GM12878 (cell line): Measurements from ENCODE around the gene MSANTD4. TPM values are rescaled to one million over a fixed set of nuclear protein-coding genes. Genes with fewer than 3 reads are reported as not detected.

ENCODE experiments used
- ATAC-seq: fragments of 200-7000 bp; cut with Tn5 transposase; 3 replicates; pipeline ENCODE4 v1.9.1; 2020; ENCODE audit warnings: mild to moderate bottlenecking, moderate library complexity
- BruUV-seq: library from RNA; stranded (reverse); fragments of 400-500 nt; replicated peaks from 2 replicates; lab custom pipeline; 2021; lab: Mats Ljungman, UMichigan
- CTCF ChIA-PET: fragments of 300-600 bp; sonication (Branson Sonifier 250); formaldehyde crosslinking; extraction: SDS; loops from one replicate; lab custom pipeline; 2021; ENCODE audit warnings: inconsistent platforms; lab: Yijun Ruan, JAX
- POLR2A ChIA-PET: fragments of 350-600 bp; formaldehyde crosslinking; extraction: SDS; loops from one replicate; lab custom pipeline; 2021; ENCODE audit warnings: inconsistent platforms; lab: Charles Lee
- RAD21 ChIA-PET: fragments of 300-600 bp; sonication (Branson Sonifier 250); formaldehyde crosslinking; loops from one replicate; lab custom pipeline; 2023; ENCODE audit warnings: antibody characterized with exemption; ENCODE audit not compliant: unreplicated experiment; lab: Charles Lee
- SMC1A ChIA-PET: fragments of 300-600 bp; sonication (Branson Sonifier 250); formaldehyde crosslinking; loops from one replicate; lab custom pipeline; 2023; ENCODE audit not compliant: unreplicated experiment, uncharacterized antibody; lab: Charles Lee
- DNase-seq: peaks from one replicate; pipeline ENCODE4 v3.0.0-alpha.2; 2011; ENCODE audit warnings: low read depth, low spot score
- FAIRE-seq: peaks from 3 replicates; lab custom pipeline; 2011; peaks lifted over from hg19 to GRCh38; lab: Jason Lieb, UNC
- H2AFZ ChIP-seq: 2 replicates; pipeline ENCODE4 v1.6.0; 2011; ENCODE audit warnings: low read depth, low read length, control low read depth; ENCODE audit not compliant: control insufficient read depth
- H3K27ac ChIP-seq: 2 replicates; pipeline ENCODE4 v1.5.1; 2011; ENCODE audit warnings: control low read depth; ENCODE audit not compliant: control insufficient read depth, insufficient read depth
- H3K27me3 ChIP-seq, 2 experiments: replicated peaks in 1 of 2; 2 replicates each; pipeline versions ENCODE4 v1.6.0 to v1.6.1; 2011; ENCODE audit warnings: low read length in 1 of 2; ENCODE audit not compliant: control insufficient read depth in 2 of 2, insufficient read depth in 2 of 2
- H3K36me3 ChIP-seq, 2 experiments: 2 replicates each; pipeline ENCODE4 v1.5.1; 2011; ENCODE audit warnings: low read length in 1 of 2; ENCODE audit not compliant: control insufficient read depth in 2 of 2, insufficient read depth in 2 of 2
- H3K4me1 ChIP-seq: 2 replicates; pipeline ENCODE4 v1.6.1; 2011; ENCODE audit warnings: mild to moderate bottlenecking, low read length, moderate library complexity, mixed read lengths; ENCODE audit not compliant: control insufficient read depth, insufficient read depth
- H3K4me2 ChIP-seq: 2 replicates; pipeline ENCODE4 v1.6.0; 2011; ENCODE audit warnings: control low read depth; ENCODE audit not compliant: control insufficient read depth, insufficient read depth
- H3K4me3 ChIP-seq: fragments of 200-600 bp; sonication (generic); 2 replicates; pipeline ENCODE4 v1.5.1; 2016
- H3K79me2 ChIP-seq: 2 replicates; pipeline ENCODE4 v1.6.0; 2011; ENCODE audit warnings: low read length; ENCODE audit not compliant: control insufficient read depth, insufficient read depth
- H3K9ac ChIP-seq: 2 replicates; pipeline ENCODE4 v1.8.0; 2011; ENCODE audit warnings: low read length, control low read depth, mixed read lengths; ENCODE audit not compliant: control insufficient read depth, insufficient read depth
- H3K9me3 ChIP-seq: replicated peaks from 3 replicates; pipeline ENCODE4 v1.5.1; 2011; ENCODE audit warnings: mild to moderate bottlenecking, low read length; ENCODE audit not compliant: control insufficient read depth, insufficient read depth
- H4K20me1 ChIP-seq: 2 replicates; pipeline ENCODE4 v1.6.0; 2011; ENCODE audit not compliant: control insufficient read depth, insufficient read depth
- CHD4 ChIP-seq: fragments of 200-600 bp; sonication (generic); IDR thresholded peaks from 2 replicates; pipeline ENCODE4 v1.6.1; 2016; ENCODE audit warnings: mild to moderate bottlenecking
- NFYA ChIP-seq: IDR thresholded peaks from 2 replicates; pipeline ENCODE4 v1.6.1; 2011; ENCODE audit warnings: low read depth, mild to moderate bottlenecking, low read length, improper control_type of control experiment, borderline replicate concordance
- SMARCA5 ChIP-seq: fragments of 450-650 bp; IDR thresholded peaks from 2 replicates; pipeline ENCODE4 v1.6.1; 2017; ENCODE audit warnings: mild to moderate bottlenecking
- SMC3 ChIP-seq: IDR thresholded peaks from 2 replicates; pipeline ENCODE4 v1.6.1; 2011; ENCODE audit warnings: low read length, improper control_type of control experiment, borderline replicate concordance
- TCF3 ChIP-seq: IDR thresholded peaks from 2 replicates; pipeline ENCODE4 v1.6.1; 2012; ENCODE audit warnings: low read depth, mild to moderate bottlenecking, low read length, borderline replicate concordance; ENCODE audit not compliant: insufficient read depth
- WGBS: methylation state at CpG from one replicate; pipeline ENCODE4 v1.1.6; 2016; ENCODE audit warnings: low lambda C conversion rate; ENCODE audit not compliant: insufficient replicate concordance, insufficient coverage; ENCODE audit errors: missing lambda C conversion rate; 5-methylcytosine and 5-hydroxymethylcytosine counted together
- in situ Hi-C: fragments of 300-500 bp; cut with MboI; formaldehyde crosslinking; loops from 9 replicates; pipeline ENCODE4 v1.14.3; 2018; ENCODE audit warnings: mixed read lengths
- intact Hi-C: fragments of 100-400 bp; cut with micrococcal nuclease; formaldehyde crosslinking; loops from one replicate; pipeline ENCODE4 v1.14.2; 2022; ENCODE audit not compliant: unreplicated experiment
- polyA plus RNA-seq, 11 experiments: library from polyadenylated mRNA; depleted of rRNA in 4 of 11; unstranded in 6 of 11; stranded (reverse) in 5 of 11; fragments of >200 nt; fragmentation: Nextera tagmentation in 4 of 11; fragmentation: Illumina TruSeq in 1 of 11; extraction: Ambion mirVana in 4 of 11; extraction: Trizol in 1 of 11; gene quantifications; 1 replicate in 1 of 11; 2 replicates in 10 of 11; pipeline versions ENCODE4 v1.2.1 to v1.2.3, GENCODE V29; 2011 to 2016; ENCODE audit warnings: inconsistent platforms in 2 of 11, missing spikeins in 2 of 11, low read depth in 1 of 11
- total RNA-seq, 4 experiments: library from RNA; depleted of rRNA in 3 of 4; stranded (reverse); fragments of >200 nt in 3 of 4; fragmentation: Illumina TruSeq in 1 of 4; extraction: Trizol in 1 of 4; gene quantifications; 2 replicates each; pipeline versions ENCODE4 v1.2.1 to v1.2.3, GENCODE V29; 2013 to 2021
- TF ChIP-seq, protein P1 (sequence below): IDR thresholded peaks from 2 replicates; pipeline ENCODE4 v1.6.1; 2011; ENCODE audit warnings: borderline replicate concordance, low read depth, mild to moderate bottlenecking, moderate library complexity, low read length; ENCODE audit not compliant: insufficient read depth, poor library complexity, severe bottlenecking
- TF ChIP-seq, protein P2 (sequence below): IDR thresholded peaks from 2 replicates; pipeline ENCODE4 v1.6.1; 2011; ENCODE audit warnings: low read depth, low read length, improper control_type of control experiment, borderline replicate concordance
- TF ChIP-seq, protein P3 (sequence below): IDR thresholded peaks from 2 replicates; pipeline ENCODE4 v1.6.1; 2012; ENCODE audit warnings: low read depth, low read length, improper control_type of control experiment
- TF ChIP-seq, protein P4 (sequence below): fragments of 450-650 bp; IDR thresholded peaks from 2 replicates; pipeline ENCODE4 v1.6.1; 2016; ENCODE audit warnings: mild to moderate bottlenecking

Gene MSANTD4
- total and polyA plus RNA-seq, 10 of the 15 experiments (the other 5 are each of a cell fraction or from before 2014, with no cell fraction given), result 8.7 to 23.9 (median 16.0) TPM

DNA sequence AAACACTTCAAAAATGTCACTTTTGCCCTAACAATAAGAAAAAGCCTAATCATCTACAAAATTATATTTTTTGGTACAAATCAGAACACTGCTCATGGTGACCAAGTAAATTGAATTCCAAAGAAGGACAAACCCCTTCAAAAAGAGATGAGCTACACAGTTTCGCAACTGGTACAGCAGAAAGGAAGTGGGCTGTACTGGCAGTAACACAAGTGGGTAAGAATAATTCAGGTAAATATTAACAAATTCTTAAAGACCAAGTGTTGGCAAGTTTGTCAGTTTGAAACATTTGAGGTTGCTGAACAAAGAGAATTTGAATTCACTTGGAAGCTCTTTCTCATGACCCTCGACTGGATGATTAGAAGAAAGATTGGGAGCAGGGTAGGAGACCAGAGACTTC is 35.5 kb downstream of the MSANTD4 start (continued):
- TF ChIP-seq, protein P1, sequence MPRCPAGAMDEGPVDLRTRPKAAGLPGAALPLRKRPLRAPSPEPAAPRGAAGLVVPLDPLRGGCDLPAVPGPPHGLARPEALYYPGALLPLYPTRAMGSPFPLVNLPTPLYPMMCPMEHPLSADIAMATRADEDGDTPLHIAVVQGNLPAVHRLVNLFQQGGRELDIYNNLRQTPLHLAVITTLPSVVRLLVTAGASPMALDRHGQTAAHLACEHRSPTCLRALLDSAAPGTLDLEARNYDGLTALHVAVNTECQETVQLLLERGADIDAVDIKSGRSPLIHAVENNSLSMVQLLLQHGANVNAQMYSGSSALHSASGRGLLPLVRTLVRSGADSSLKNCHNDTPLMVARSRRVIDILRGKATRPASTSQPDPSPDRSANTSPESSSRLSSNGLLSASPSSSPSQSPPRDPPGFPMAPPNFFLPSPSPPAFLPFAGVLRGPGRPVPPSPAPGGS, result no peak
- no peak for TF ChIP-seq SMARCA5

DNA sequence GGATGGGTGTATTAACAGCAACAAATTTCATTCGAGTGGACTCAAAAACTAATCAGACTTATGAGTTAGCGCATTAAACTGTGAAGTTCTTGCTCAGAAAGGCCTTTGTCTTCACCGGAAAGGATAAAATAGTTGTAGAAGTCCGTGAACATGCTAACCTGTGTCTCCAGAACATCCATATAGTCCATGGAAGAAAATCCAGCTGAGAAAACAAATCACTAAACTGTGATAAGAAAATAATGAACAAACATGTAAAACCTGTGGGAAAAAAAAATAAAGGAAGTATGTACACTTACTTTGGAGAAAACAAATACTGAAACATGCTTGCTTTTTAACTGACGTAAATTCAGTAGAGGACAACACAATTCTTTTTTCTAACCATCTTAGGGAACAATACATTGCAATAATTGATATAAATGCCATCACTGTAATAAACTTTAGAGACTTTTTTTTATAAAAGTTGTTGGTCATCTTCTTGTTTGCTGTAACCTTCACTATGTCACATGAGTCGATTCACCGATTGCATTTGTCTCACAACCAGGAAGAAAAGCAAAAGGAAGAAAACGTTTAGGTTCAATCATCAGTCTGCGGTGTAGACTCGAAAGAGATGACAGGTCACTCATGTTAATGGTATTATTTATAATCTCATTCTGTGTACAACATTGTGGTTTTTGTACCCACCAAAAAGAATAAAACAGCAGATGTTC is 41.9 kb downstream of the MSANTD4 start:
- ATAC-seq (no peak), DNase-seq (no peak), FAIRE-seq (no peak)
- SMC1A ChIA-PET, result no interaction called here
- Histone ChIP-seq H3K27me3 (no peaks in the 10 kb centered on the region), H3K9ac (no peak overlapping the region), H3K4me3 (no peak overlapping the region), H4K20me1 (no peaks in the 10 kb centered on the region), H2AFZ (no peak overlapping the region), H3K27ac (no peak overlapping the region), H3K36me3 (no peaks in the 10 kb centered on the region), H3K4me2 (no peak overlapping the region), H3K9me3 (no peaks in the 10 kb centered on the region), H3K79me2 (no peaks in the 10 kb centered on the region), H3K4me1 (no peaks in the 10 kb centered on the region)
- TF ChIP-seq TCF3 (no peak), CHD4 (no peak), SMC3 (no peak), NFYA (no peak)
- TF ChIP-seq, protein P2, sequence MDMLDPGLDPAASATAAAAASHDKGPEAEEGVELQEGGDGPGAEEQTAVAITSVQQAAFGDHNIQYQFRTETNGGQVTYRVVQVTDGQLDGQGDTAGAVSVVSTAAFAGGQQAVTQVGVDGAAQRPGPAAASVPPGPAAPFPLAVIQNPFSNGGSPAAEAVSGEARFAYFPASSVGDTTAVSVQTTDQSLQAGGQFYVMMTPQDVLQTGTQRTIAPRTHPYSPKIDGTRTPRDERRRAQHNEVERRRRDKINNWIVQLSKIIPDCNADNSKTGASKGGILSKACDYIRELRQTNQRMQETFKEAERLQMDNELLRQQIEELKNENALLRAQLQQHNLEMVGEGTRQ, result no peak
- TF ChIP-seq, protein P3, sequence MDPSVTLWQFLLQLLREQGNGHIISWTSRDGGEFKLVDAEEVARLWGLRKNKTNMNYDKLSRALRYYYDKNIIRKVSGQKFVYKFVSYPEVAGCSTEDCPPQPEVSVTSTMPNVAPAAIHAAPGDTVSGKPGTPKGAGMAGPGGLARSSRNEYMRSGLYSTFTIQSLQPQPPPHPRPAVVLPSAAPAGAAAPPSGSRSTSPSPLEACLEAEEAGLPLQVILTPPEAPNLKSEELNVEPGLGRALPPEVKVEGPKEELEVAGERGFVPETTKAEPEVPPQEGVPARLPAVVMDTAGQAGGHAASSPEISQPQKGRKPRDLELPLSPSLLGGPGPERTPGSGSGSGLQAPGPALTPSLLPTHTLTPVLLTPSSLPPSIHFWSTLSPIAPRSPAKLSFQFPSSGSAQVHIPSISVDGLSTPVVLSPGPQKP, result no peak
- TF ChIP-seq, protein P4, sequence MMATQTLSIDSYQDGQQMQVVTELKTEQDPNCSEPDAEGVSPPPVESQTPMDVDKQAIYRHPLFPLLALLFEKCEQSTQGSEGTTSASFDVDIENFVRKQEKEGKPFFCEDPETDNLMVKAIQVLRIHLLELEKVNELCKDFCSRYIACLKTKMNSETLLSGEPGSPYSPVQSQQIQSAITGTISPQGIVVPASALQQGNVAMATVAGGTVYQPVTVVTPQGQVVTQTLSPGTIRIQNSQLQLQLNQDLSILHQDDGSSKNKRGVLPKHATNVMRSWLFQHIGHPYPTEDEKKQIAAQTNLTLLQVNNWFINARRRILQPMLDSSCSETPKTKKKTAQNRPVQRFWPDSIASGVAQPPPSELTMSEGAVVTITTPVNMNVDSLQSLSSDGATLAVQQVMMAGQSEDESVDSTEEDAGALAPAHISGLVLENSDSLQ, result no peak
- 62% methylated on average over 10 of the region's 10 CpGs for WGBS
- BruUV-seq, result no TSS peak
- intact Hi-C loops, result no loop called here
- in situ Hi-C loops, result no loop called here
- RAD21 ChIA-PET, result no interaction called here
- CTCF ChIA-PET, result interaction anchor here (1.6 kb wide), 1 partner anchor 15 kb away, joined by 3 read pairs; no protein-coding TSS in a partner anchor
- POLR2A ChIA-PET, result no interaction called here
